CD4-positive, alpha-beta T cell treated with Interleukin-10 for 1 hour (primary cell): ENCODE results near the gene MAPK8IP1.

ENCODE experiments used
- DNase-seq: peaks from one replicate; pipeline ENCODE4 v3.0.0-alpha.2; 2020

The MAPK8IP1 gene

GRCh38 chr11:45909594-45910475 is 24.4 kb downstream of the MAPK8IP1 start:
- no peak for DNase-seq

- DNase-seq = no peak
Observed at GRCh38 chr11:45910623-45911022, 25.2 kb downstream of the MAPK8IP1 start.

- no peak for DNase-seq
Observed at GRCh38 chr11:45913514-45913913, 28.1 kb downstream of the MAPK8IP1 start.

- no peak for DNase-seq
Observed at GRCh38 chr11:45913942-45914635, 28.6 kb downstream of the MAPK8IP1 start.

- no peak for DNase-seq
Observed at GRCh38 chr11:45915446-45915845, 30.0 kb downstream of the MAPK8IP1 start.

GRCh38 chr11:45917286-45917622 is 31.8 kb downstream of the MAPK8IP1 start:
- DNase-seq = no peak

GRCh38 chr11:45917623-45918330 is 32.3 kb downstream of the MAPK8IP1 start, which contains the start of gene PEX16:
PEX16 (minus strand) TSS chr11:45917877; CDS start chr11:45917811, 66 bp downstream.
- DNase-seq = peak; percentile 98

- DNase-seq = peak; percentile 69
Observed at GRCh38 chr11:45918331-45918941, 33.0 kb downstream of the MAPK8IP1 start.

GRCh38 chr11:45918962-45919675 is 33.7 kb downstream of the MAPK8IP1 start:
- DNase-seq = no peak

GRCh38 chr11:45919806-45920530 is 34.5 kb downstream of the MAPK8IP1 start:
- no peak for DNase-seq

GRCh38 chr11:45920531-45921477 is 35.4 kb downstream of the MAPK8IP1 start:
- DNase-seq = no peak

GRCh38 chr11:45921561-45922424 is 36.3 kb downstream of the MAPK8IP1 start:
- DNase-seq = no peak

GRCh38 chr11:45922425-45923082 is 37.1 kb downstream of the MAPK8IP1 start, which contains the start of gene LARGE2:
LARGE2 (plus strand) TSS chr11:45922656; CDS start chr11:45922883, 227 bp downstream.
- peak; percentile 31 for DNase-seq

- DNase-seq = no peak
Observed at GRCh38 chr11:45924036-45924915, 38.8 kb downstream of the MAPK8IP1 start.

- DNase-seq = no peak
Observed at GRCh38 chr11:45924927-45925326, 39.5 kb downstream of the MAPK8IP1 start.

GRCh38 chr11:45925550-45925949 is 40.1 kb downstream of the MAPK8IP1 start:
- DNase-seq = no peak

GRCh38 chr11:45926001-45926401 is 40.5 kb downstream of the MAPK8IP1 start:
- no peak for DNase-seq
